Cardiac muscle cell (in vitro differentiated cells and primary cell): ENCODE measurements around the gene ALDH1B1. TPM values are rescaled to one million over a fixed set of nuclear protein-coding genes. Genes with fewer than 3 reads are reported as not detected.
A peak's percentile ranks its signal among the peaks of the same experiment; 100 is the strongest.

Experiments used
- DNase-seq, 2 donors: peaks; one replicate each; pipeline versions ENCODE4 v3.0.0 to v3.0.0-alpha.2; 2010 to 2017; ENCODE audit warnings: low read depth in 1 of 2, low spot score in 1 of 2
- H3K27ac ChIP-seq: fragments of 200-600 bp; sonication (generic); 2 replicates; pipeline ENCODE4 v1.5.1; 2016
- H3K27me3 ChIP-seq: fragments of 200-600 bp; sonication (generic); 2 replicates; pipeline ENCODE4 v1.6.0; 2016; ENCODE audit warnings: control low read depth
- H3K36me3 ChIP-seq: fragments of 200-600 bp; sonication (generic); 2 replicates; pipeline ENCODE4 v1.5.1; 2016; ENCODE audit warnings: control low read depth
- H3K4me1 ChIP-seq: fragments of 200-600 bp; sonication (generic); 2 replicates; pipeline ENCODE4 v1.8.1; 2017; ENCODE audit warnings: low read depth, mild to moderate bottlenecking, mixed run types
- H3K4me3 ChIP-seq: fragments of 200-600 bp; sonication (generic); 2 replicates; pipeline ENCODE4 v1.5.1; 2016; ENCODE audit warnings: mild to moderate bottlenecking
- H3K9me3 ChIP-seq: fragments of 200-600 bp; sonication (generic); 2 replicates; pipeline ENCODE4 v1.5.1; 2017; ENCODE audit warnings: low read depth, mild to moderate bottlenecking, control low read depth
- CTCF ChIP-seq: IDR thresholded peaks from 2 replicates; pipeline ENCODE4 v1.5.1; 2012; ENCODE audit warnings: low read depth, mild to moderate bottlenecking, low read length
- polyA plus RNA-seq: library from polyadenylated mRNA; unstranded; fragments of >200 nt; fragmentation: Nextera tagmentation; extraction: Ambion mirVana; gene quantifications from 2 replicates; pipeline ENCODE4 v1.2.1, GENCODE V29; 2016
- total RNA-seq: library from RNA; depleted of rRNA; stranded (reverse); fragments of >200 nt; gene quantifications from 2 replicates; pipeline ENCODE4 v1.2.3, GENCODE V29; 2016

Gene ALDH1B1
- total and polyA plus RNA-seq, 2 experiments from 2014 or later = 31.7 to 34.7 TPM

GRCh38 chr9:38421498-38422211 is 29.2 kb downstream of the ALDH1B1 start:
- H3K4me3 ChIP-seq = no peak overlapping the region
- peak in 1 of 2 donors; percentile 18 for DNase-seq
- TF ChIP-seq CTCF = no peak
- no peaks in the 10 kb centered on the region for H3K9me3 ChIP-seq
- peaks cover 26% of the 10 kb centered on the region for H3K27me3 ChIP-seq
- no peak overlapping the region for H3K27ac ChIP-seq
- peaks cover 8% of the 10 kb centered on the region for H3K4me1 ChIP-seq
- H3K36me3 ChIP-seq = no peaks in the 10 kb centered on the region

GRCh38 chr9:38422555-38423260 is 30.2 kb downstream of the ALDH1B1 start:
- DNase-seq = no peak
- Histone ChIP-seq H3K27ac (no peak overlapping the region), H3K27me3 (peaks cover 28% of the 10 kb centered on the region), H3K36me3 (no peaks in the 10 kb centered on the region), H3K9me3 (no peaks in the 10 kb centered on the region), H3K4me1 (peaks cover 8% of the 10 kb centered on the region), H3K4me3 (no peak overlapping the region)
- no peak for TF ChIP-seq CTCF

GRCh38 chr9:38423273-38423972 is 30.9 kb downstream of the ALDH1B1 start:
- no peaks in the 10 kb centered on the region for H3K9me3 ChIP-seq
- no peaks in the 10 kb centered on the region for H3K36me3 ChIP-seq
- peak overlapping the region; percentile 22 for H3K4me3 ChIP-seq
- H3K27ac ChIP-seq = no peak overlapping the region
- H3K27me3 ChIP-seq = peaks cover 28% of the 10 kb centered on the region
- H3K4me1 ChIP-seq = peaks cover 8% of the 10 kb centered on the region
- no peak for DNase-seq
- TF ChIP-seq CTCF = no peak

DNA sequence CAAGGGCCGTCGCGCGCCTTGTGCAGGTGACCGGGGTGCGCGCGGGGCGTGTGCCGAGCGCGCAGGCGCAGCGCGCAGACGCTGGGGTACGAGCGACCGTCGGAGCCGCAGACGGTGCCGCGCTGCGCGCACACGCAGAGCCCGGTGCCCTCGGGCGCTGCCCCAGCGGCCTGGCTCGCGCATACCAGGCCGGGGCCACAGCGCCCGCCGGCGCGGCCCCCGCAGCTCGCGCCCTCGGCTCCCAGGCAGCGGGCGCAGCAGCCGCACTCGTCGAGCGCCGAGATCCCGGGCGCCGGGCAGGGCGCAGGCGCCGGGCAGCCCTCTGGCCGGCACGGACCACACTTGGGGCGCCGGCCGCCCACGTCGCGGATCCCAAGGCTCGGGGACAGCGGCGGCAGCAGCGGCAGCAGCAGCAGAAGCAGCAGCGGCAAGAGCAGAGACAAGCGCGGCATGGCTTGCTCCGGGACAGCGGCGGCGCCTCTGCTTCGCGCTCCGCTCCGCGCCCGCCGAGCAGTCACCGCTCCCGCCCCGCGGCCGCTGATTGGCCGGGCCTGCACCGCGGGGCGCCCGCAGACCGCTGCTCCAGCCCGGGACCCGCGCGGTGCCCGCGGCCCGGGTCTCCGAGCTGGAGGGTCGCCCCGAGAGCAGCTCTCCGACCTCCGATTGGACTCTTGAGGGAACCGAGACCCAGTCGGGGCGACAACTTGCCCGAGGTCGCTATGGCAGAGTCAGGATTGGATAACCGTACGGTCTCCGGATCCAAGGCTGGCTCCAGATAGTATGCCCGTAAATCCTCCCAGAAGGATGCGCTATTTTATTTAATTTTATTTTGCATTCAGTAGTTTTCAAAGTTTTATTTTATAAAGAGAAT is 31.7 kb downstream of the ALDH1B1 start, which contains the start of gene IGFBPL1:
IGFBPL1 (minus strand) TSS at position 482 of the 871 bp plus-strand sequence; CDS start at position 452, 30 bp downstream.
- no peaks in the 10 kb centered on the region for H3K36me3 ChIP-seq
- TF ChIP-seq CTCF = no peak
- peak within 1 kb of the TSS; percentile 22 for H3K4me3 ChIP-seq
- H3K4me1 ChIP-seq = peaks cover 6% of the 10 kb centered on the region
- peak; percentile 21 to 79 for DNase-seq
- no peak within 1 kb of the TSS for H3K27ac ChIP-seq
- no peaks in the 10 kb centered on the region for H3K9me3 ChIP-seq
- H3K27me3 ChIP-seq = peaks cover 28% of the 10 kb centered on the region

GRCh38 chr9:38424918-38425317 is 32.4 kb downstream of the ALDH1B1 start:
- no peaks in the 10 kb centered on the region for H3K9me3 ChIP-seq
- H3K27me3 ChIP-seq = peaks cover 28% of the 10 kb centered on the region
- no peak for DNase-seq
- no peak overlapping the region for H3K27ac ChIP-seq
- H3K4me1 ChIP-seq = peaks cover 4% of the 10 kb centered on the region
- H3K4me3 ChIP-seq = peak overlapping the region; percentile 22
- no peak for TF ChIP-seq CTCF
- no peaks in the 10 kb centered on the region for H3K36me3 ChIP-seq
